Stimulated activated CD8-positive, alpha-beta memory T cell treated with anti-CD3 and anti-CD28 coated beads, Interleukin-2, amount 100 ng/mL, for 1 hour (primary cell): Measurements from ENCODE around the gene NEDD4L.

Experiments used
- DNase-seq, 2 donors: peaks; one replicate each; pipeline ENCODE4 v3.0.0-alpha.2; 2020; ENCODE audit warnings: low read depth in 2 of 2

The NEDD4L gene

DNA sequence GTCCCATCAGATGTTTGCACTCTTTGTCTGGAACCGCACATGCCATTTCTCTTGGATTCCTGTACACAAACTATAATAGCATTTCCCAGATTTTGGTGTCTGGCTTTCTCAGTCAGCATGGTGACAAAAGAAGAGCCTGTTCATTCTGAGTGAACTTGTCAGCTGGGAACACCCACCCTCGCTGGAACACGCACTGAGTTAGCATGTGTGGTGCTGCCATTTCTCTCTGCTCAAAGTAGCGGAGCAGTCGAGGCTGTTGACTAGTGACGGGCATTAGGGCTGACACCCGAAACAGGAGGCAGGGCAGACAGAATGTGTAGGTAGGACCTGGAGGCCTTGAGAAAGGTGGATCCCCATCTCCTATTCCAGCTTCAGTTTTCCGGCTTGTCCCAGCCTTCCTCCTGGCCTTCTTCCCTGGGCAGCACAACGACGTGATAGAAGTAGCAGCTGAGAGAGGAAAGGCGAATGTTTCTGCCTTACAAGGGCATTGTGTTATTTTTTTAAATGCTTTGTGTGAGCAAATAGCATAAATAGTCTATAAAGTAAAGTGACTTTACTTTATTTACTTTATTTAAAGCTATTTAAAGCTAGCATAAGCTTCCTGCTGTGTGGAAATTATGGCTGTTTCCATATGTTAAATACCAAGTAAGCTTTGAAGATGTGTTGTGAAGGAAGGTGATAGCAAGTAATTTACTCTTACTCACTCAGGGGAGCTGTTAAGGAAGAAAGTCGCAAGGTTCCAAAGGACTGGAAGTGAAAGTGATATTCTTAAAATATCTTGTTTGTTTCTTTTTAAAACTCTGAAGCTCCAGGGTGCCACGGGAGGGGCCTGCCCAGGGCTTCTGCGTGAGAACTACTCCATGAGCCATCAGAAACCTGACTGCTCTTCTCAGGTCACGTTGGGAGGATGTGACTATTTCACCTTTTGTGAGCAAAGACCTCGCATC is 272.6 kb downstream of the NEDD4L start:
- DNase-seq = no peak

DNA sequence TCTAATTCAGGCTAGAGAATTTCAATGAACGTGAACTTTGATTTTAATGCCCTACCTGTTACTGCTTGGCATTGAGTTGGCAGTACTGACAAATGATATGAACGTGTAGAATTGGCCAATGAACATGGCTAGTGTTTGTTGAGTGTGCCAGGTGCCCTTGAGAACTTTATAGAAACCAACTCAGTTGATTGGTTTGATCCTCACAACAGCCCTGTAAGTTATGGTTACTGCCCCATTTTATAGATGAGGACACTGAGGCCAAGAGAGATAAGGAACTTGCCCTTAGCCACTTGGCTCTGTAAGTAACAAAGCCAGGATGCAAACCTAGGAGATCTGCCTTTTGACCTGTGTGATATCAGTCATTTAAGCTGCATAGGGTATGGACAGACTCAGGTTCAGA is 275.7 kb downstream of the NEDD4L start:
- DNase-seq = no peak

DNA sequence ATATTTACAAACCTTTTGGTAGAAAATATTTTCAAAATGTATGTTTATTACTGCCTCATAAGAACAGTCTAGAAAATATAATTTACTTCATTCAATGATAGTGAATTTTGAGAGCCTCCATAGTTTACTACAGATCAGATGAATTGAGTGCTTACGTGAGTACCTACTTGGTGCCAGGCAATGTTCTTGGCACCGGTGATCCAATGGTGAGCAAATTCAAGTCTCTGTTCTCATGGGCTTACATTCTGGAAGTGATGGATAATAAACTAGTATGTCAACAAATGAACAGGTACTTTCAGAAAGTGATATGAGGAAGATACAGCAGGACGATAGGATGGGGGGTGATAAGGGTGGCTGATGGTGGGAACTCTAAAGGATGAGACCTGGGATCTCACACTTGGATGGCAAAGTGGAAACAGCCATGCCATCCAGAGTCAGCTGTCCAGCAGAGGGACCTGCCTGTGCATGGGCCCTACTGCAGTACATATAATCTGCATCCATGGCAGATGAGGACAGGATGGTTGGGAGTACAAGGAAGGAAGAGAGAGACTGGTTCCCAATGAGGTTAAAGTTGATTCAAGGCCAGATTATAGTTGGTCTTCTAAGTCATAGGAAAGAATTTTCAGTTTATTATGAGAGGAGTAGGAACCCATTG is 277.0 kb downstream of the NEDD4L start:
- DNase-seq = no peak

DNA sequence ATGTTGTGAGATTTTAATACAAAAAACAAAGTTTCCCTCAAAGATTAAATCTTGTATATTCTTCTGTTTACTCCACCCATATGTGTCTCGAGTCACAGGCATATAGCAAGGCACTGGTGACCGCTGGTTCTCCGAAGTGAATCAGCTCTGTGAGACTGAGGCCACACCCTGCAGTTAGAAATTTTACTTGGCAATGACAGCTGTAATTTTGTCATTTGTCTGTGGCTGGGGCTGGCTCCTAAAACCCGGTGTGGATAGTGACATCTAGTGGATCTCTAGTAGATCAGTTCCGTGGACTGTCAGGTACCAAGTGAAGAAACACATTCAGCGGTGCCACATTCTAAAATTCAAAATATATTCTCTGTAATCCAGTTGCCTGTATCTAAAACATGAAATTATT is 278.0 kb downstream of the NEDD4L start:
- DNase-seq = peak in 1 of 2 donors; percentile 14

DNA sequence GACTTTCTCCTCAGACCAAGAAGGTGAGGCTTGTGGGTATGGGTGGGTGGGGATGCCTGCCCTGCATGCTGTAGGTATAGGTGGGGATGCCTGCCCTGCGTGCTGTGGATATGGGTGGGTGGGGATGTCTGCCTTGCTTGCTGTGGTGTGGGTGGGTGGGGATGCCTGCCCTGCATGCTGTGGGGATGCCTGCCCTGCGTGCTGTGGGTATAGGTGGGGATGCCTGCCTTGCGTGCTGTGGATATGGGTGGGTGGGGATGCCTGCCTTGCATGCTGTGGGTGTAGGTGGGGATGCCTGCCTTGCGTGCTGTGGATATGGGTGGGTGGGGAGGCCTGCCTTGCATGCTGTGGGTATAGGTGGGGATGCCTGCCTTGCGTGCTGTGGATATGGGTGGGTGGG is 278.4 kb downstream of the NEDD4L start:
- DNase-seq = no peak

DNA sequence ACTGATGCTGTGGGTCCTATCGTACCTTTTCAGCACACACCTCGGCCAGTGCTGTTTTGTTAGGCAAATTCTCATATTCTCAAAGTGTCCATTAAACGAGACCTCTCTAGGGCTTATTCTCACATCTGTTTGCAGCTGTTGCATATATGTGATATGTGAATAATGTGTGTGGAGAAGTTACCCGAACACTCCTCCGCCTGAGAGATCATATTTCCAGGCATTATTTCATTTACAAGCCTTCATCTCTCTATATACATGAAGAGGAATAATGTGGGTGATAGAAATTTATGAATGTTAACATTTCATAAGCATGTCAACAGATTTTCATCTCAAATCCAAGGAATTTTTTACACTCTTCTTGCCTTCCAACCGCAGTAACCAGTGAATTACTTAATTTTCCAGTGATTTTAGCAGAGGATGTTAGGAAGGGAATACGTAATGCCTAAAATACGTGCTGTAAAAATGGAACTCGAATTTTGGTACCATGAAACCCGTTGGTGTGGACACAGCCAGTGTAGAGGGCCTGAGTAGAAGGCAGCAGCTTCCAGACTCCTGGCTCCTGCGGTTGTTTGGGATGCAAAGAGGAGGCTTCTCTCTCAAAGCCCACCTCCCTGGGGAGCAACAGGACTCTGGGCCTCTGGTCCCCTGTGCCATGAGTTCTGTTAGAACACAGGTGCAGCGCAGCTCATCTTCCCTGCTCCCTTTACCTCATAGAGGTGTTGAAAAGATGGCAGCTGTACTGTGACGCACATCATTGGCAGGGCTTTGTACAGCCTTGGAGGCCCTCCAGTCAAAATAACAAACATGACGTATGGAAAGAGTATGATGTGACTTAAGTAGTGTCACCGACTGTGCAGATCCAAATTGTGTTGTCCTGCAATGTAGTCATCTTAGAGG is 280.1 kb downstream of the NEDD4L start:
- no peak for DNase-seq

DNA sequence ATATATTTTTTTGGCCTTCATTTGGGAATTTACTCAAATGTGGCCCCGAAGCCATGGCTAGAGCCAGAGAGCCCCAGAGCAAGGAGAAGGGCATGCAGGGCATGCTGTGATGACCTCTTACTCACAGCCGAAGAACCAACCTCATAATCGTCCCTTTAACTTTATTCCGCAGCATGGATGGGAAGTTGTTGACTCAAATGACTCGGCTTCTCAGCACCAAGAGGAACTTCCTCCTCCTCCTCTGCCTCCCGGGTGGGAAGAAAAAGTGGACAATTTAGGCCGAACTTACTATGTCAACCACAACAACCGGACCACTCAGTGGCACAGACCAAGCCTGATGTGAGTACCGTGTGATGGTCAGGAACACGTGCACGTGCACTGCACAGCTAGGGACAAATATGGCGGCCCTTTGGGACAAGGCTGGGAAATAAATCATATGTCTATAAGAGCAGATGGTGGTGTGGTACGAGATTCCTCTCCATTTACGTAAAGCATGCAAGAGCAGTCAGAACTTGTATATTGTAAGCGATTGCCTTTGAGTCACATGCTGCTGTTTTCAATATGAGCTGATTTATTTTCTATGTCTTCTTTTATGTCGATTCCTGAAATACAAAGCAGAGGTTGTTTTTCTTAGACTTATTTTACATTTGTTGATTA is 280.9 kb downstream of the NEDD4L start:
- DNase-seq = no peak

DNA sequence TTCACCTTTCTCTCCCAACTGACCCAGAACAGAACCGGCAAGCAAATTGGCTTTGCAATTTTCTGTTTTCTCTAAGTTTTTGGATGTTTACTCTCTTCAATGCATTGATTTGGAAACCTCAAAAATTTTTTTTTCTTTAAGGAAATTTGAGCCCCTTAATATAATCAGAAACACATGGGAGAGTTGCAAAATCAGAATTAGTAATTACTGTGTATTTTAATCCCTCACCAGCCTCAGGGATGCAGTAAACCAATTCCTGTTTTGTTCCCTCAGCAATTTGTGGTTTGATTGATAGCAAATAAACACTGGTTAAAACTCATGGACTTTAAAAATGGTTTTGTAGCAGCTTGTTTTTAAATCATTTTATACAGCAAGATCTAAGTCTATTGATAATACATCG is 281.5 kb downstream of the NEDD4L start:
- no peak for DNase-seq

DNA sequence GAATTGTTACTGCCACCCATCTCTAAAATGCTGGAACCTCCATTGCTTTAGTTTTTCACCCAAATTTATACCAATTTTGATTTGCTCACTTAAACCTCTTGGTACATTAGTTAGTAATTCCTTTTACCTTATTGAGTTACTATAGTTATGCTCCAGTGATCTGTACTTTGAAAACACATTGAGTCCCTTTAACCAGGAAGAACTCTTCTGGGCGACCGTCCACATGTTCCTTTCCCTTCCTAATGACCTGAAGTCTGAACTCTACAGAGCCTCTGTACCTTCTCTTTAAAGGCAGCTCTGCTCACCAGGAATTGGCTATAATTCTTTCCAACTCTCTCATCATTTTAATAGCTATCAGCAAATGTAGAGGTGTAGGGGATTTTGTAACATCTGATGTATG is 290.0 kb downstream of the NEDD4L start:
- no peak for DNase-seq

DNA sequence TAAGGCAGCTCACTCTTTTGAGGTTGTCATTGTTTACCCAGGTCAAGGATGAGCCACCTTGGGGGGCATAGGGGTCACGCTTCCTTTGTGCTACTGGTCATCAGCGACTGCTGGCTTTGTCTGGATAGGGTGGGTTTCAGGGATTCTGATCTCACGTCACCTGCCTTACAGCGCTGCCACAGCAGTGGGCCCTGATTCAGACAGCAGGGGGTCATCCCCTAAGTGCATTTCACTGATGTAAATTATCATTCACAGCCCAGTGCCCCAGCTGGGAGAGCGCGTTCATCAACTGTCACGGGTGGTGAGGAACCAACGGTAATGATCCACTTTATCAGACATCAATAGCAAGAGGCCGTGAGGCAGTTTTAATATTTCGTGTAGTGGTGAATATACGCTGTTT is 291.2 kb downstream of the NEDD4L start:
- no peak for DNase-seq

DNA sequence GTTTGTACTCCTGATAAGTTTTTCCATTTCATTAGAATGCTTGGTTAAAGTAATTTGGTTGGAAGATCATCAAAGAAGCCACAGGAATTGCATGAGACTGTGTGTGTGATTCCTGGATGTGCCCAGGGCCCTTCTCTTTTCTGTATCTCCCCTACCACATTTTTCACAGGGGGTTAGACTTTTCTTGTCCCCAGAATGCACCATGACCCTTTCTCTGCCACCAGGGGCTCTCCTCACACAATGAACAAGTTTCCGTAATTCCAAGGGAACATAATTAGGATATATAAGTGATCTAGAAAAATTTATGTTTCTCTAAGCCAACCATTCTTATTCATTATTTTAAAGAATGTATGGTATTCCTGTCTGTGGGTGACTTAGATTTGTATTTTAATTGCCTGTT is 291.8 kb downstream of the NEDD4L start:
- no peak for DNase-seq

DNA sequence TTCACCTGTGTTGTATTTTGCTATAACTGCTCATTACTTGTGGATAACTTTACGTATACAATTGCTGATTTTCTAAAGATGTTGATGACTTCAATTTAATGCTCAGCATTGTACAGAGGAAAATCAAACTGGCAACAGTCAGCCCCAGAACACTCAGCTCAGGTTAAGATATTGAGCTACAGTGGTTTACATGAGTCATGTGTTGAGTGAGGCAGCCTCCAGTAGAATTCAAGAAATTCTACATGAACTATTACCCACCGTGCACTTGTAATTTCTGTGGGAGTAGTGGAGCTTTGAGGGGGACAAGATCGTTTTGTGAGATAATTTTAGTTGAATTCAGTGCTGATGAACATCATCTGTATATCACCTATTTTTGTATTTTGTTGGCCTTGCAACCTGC is 292.6 kb downstream of the NEDD4L start:
- no peak for DNase-seq

DNA sequence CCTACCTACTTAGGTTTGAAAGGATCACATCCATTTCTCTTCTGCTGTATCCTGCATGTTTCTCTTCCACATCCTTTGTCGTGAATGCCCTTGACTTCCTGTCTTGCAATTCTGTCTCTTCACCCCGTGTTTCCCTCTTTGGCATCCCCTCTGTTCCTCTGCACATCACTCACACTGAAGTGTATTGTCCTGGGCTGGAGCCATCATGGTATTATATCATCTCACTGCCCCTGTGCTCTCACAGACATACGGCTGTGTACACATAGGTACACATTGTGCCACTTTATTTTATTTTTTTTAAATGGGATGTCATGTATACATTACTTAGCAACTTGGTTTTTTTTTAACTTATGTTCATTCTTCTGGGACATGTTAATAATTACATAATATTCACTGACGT is 293.3 kb downstream of the NEDD4L start:
- no peak for DNase-seq

DNA sequence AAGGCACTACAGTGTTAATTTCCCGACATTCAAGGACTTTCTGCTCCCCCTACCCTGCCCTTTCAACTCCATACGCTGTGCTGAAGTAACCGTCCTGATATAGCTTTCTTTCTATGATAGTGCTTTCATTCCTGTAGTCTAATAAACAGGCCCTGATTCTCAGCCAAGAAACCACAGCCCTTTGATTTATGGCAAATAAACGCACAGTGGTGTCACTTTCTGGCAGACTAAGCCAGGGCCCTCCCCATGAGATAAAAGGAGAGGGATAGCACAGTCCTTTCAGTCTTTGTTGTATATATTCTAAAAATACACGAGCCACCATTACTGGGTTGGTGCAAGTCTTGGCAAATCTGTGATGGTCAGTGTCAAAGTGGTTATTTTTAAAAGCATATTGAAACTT is 293.7 kb downstream of the NEDD4L start:
- no peak for DNase-seq

DNA sequence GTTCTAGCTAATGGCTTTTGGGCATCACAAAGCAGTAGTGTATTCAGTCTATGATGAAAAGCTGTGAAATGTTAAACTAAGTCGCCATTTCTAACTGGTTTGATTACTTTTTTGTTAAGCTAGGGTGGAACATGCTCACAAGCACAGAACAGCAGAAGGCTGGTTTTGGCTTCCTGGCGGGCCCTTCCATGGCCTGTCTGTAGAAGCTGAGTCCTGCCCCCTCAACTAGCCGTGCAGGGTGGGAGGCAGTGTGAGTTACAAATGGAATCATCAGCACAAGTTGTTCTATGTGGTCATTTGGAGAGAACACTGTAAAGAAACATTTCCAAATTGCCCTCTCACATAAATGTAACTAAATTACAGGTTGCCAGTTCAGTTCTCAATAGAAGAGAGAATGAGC is 294.1 kb downstream of the NEDD4L start:
- no peak for DNase-seq

DNA sequence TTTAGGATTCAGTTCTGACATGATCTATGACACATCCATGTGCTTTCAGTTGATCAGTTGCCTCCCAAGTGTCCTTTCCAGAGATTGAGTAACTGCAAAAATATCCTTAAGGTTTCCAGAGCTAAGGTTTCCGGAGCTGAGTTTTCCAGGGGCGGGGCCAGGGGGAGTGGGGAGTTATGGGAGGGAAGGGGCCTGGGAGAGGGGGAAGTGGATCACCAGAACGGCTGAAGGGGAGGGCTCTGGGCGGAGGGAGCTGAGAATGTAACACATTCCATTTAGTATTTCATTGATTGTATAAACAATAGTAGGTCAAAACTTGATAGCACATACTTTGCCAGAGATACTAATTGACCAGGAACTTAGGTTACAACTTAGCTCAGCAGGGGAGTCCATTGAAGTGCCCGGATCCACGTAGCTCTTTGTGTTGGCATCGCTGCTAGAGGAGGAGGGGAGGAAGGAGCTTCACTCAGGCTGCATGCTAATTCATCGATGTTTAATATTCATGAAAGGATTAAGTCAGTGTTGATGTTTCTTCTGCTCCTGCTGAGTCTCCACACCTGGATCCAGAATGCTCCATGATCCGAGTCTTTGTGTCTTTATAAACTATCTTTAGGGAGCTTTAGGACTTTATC is 295.1 kb downstream of the NEDD4L start:
- DNase-seq = no peak

DNA sequence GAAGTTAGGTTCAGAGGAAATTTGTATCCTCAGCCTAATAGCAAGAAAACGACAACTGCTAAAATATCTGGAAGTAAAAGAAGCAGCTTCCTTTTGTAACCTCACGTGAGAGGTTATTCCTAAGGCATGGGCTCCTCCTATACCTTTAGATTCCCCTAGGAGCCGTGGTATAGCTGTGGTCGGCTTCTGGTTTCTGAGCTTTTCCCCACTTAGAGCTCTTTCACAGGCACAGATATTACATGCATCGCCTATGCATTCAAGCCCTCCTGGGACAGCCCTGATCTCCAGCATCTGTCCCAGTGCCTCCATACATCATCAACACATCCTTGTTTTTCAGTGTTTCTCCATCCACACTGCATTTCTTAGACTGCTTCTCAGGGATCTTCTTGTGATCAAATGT is 295.9 kb downstream of the NEDD4L start:
- DNase-seq = no peak

DNA sequence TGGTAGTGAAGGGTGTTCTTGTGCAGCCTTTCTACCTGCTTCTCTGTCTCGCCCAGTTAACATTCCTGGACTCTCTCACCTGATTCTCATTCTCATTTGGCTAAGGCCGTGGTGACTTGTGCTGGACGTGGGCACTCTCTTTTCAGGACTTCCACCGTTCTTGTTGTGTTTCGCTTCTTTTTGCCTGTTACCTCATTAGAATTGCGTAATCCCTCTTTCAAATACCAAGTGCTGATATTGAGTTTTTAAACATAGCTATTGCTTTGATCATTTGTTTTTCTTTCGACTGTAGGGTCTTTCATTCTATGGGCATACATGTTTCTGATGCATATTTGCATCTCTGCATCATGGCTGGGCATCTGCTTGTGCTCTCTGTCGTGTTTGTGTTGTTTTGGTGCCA is 297.9 kb downstream of the NEDD4L start:
- no peak for DNase-seq

DNA sequence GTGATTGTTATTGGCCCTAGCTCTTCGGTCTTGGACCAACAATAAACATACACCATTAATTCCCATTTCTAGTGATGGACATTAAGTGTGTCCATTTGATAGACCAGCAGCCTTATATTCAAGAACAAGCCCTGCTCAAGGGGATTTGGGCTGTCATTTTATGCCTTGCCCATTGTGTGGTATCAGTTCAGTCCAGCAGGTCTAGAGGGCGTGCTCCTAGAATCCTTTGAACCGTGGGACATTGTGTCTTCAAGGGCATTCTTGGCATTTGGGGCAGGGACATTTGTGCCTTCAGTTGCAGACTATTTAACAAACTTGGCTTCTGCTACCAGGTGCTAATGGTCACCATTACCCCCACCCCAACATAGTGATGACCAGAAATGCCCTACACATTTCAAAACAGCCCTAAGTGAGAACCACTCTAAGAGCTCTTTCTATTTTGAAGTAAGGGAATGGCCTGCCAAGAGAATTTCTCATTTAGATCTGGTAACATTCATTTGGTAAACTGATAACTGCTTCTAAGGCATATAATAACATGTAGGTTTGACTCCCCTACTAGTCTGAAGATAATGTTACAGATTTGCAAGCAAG is 300.1 kb downstream of the NEDD4L start:
- no peak for DNase-seq

DNA sequence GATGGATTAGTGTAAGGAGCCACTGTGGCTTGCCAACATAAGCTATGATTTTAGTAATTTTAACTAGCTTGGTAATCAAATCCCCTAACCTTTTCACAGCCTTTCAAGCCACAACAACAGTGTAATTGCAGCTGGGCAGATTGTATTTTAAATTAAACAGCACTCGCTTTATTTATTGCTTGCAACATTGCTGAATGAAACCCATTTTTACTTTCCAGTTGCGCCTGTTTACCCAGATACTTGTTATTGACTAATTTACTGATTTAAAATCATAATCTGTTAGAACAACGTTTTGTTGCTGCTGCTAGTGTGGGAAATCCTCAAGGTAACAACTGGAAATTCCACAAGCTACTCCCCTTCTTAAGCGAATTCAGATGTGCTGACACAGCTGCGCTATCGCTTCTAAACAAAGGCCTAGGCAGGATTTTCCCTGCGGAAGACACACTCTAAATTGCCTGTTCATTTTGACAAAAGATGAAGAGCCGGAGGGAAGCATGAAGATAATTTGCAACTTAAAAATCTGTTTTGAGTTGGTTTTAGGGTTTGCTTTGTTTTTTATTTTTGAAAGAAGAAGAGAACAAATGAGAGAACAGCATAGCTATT is 300.9 kb downstream of the NEDD4L start:
- no peak for DNase-seq
